ENCODE data around the gene ADORA2A. TPM values are rescaled to one million over a fixed set of nuclear protein-coding genes. Genes with fewer than 3 reads are reported as not detected.

ADORA2A gene
- total RNA-seq, 1 experiment from 2014 or later, result 3.6 TPM

- no peak overlapping the region for H3K4me2 ChIP-seq (ENCODE audit: low read length)
- H3K9me3 ChIP-seq (ENCODE audit: control insufficient read depth in 1 of 2, insufficient read depth in 1 of 2, low read depth in 1 of 2, low read length in 2 of 2), result no peaks in the 10 kb centered on the region
- intact Hi-C loops (cut with micrococcal nuclease), result loop anchor here (1.0 kb wide), 1 partner anchor 82 kb away; no protein-coding TSS in a partner anchor
- no peak overlapping the region for H2AFZ ChIP-seq (ENCODE audit: low read depth, low read length, poor library complexity, severe bottlenecking)
- TF ChIP-seq CEBPB (IDR thresholded peaks at IDR 0.05; ENCODE audit: low read depth) (no peak), ELF1 (IDR thresholded peaks at IDR 0.05; ENCODE audit: borderline replicate concordance, low read depth) (no peak), TCF7L2 (IDR thresholded peaks at IDR 0.05; ENCODE audit: borderline replicate concordance, extremely low read depth, insufficient read depth, insufficient read length) (no peak), FOSL1 (IDR thresholded peaks at IDR 0.05; ENCODE audit: low read depth) (no peak), EZH2 (IDR thresholded peaks at IDR 0.05) (no peak), ZNF274 (IDR thresholded peaks at IDR 0.05; ENCODE audit: low read depth, low read length) (no peak), MAX (IDR thresholded peaks at IDR 0.05) (no peak), YY1 (IDR thresholded peaks at IDR 0.05; ENCODE audit: extremely low read depth, insufficient replicate concordance, low read depth, low read length) (no peak), RAD21 (IDR thresholded peaks at IDR 0.05; ENCODE audit: low read depth) (no peak), POLR2A (IDR thresholded peaks at IDR 0.05; ENCODE audit: borderline replicate concordance, extremely low read depth, insufficient read depth, insufficient read length) (no peak), SP1 (IDR thresholded peaks at IDR 0.05; ENCODE audit: low read depth) (no peak), CBX3 (IDR thresholded peaks at IDR 0.05; ENCODE audit: low read depth) (no peak)
- TF ChIP-seq, protein P1, sequence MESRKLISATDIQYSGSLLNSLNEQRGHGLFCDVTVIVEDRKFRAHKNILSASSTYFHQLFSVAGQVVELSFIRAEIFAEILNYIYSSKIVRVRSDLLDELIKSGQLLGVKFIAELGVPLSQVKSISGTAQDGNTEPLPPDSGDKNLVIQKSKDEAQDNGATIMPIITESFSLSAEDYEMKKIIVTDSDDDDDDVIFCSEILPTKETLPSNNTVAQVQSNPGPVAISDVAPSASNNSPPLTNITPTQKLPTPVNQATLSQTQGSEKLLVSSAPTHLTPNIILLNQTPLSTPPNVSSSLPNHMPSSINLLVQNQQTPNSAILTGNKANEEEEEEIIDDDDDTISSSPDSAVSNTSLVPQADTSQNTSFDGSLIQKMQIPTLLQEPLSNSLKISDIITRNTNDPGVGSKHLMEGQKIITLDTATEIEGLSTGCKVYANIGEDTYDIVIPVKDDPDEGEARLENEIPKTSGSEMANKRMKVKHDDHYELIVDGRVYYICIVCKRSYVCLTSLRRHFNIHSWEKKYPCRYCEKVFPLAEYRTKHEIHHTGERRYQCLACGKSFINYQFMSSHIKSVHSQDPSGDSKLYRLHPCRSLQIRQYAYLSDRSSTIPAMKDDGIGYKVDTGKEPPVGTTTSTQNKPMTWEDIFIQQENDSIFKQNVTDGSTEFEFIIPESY (IDR thresholded peaks at IDR 0.05; ENCODE audit: extremely low read depth, insufficient replicate concordance, low read length), result no peak
- TF ChIP-seq, protein P2, sequence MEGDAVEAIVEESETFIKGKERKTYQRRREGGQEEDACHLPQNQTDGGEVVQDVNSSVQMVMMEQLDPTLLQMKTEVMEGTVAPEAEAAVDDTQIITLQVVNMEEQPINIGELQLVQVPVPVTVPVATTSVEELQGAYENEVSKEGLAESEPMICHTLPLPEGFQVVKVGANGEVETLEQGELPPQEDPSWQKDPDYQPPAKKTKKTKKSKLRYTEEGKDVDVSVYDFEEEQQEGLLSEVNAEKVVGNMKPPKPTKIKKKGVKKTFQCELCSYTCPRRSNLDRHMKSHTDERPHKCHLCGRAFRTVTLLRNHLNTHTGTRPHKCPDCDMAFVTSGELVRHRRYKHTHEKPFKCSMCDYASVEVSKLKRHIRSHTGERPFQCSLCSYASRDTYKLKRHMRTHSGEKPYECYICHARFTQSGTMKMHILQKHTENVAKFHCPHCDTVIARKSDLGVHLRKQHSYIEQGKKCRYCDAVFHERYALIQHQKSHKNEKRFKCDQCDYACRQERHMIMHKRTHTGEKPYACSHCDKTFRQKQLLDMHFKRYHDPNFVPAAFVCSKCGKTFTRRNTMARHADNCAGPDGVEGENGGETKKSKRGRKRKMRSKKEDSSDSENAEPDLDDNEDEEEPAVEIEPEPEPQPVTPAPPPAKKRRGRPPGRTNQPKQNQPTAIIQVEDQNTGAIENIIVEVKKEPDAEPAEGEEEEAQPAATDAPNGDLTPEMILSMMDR (IDR thresholded peaks at IDR 0.05 in 2 of 3, conservative IDR thresholded peaks at IDR 0.05 in 1 of 3; ENCODE audit: borderline replicate concordance in 1 of 3, insufficient read depth in 1 of 3, low read depth in 2 of 3, low read length in 2 of 3), result no peak
- no peaks in the 10 kb centered on the region for H3K9me2 ChIP-seq (ENCODE audit: insufficient read depth)
- H3K27ac ChIP-seq (ENCODE audit: low read depth, low read length), result no peak overlapping the region
- no peaks in the 10 kb centered on the region for H4K20me1 ChIP-seq (ENCODE audit: insufficient read depth)
- H3K79me2 ChIP-seq (ENCODE audit: insufficient read depth, low read length), result no peaks in the 10 kb centered on the region
- H3K36me3 ChIP-seq (ENCODE audit: control insufficient read depth in 1 of 2, insufficient read depth in 2 of 2, low read length in 2 of 2), result no peaks in the 10 kb centered on the region
- ChIA-PET POLR2A (no interaction called here), RAD21 (ENCODE audit: low non-redundant PET in 1 of 2, low total read pairs in 2 of 2, uncharacterized antibody in 2 of 2, unreplicated experiment in 2 of 2) (no interaction called here), CTCF (interaction anchor here (0.7 to 5.2 kb wide), 5 partner anchors 18 to 104 kb away, joined by 3 to 30 read pairs (median 5); no protein-coding TSS in a partner anchor)
- H3K9ac ChIP-seq (ENCODE audit: low read length), result no peak overlapping the region
- no peak for ATAC-seq
- no peak for DNase-seq (ENCODE audit: low read depth, low spot score)
- H3K4me3 ChIP-seq (replicated peaks in 1 of 2; ENCODE audit: low read depth in 1 of 2, low read length in 2 of 2), result no peak overlapping the region
- peaks cover 0 to 4% of the 10 kb centered on the region in 2 experiments; a peak in 2 of 4 replicates for H3K4me1 ChIP-seq (ENCODE audit: control insufficient read depth in 1 of 2, insufficient read depth in 2 of 2, low read length in 2 of 2)
- no peaks in the 10 kb centered on the region for H3K27me3 ChIP-seq (ENCODE audit: insufficient read depth, low read length)
- BruUV-seq (replicated peaks), result no TSS peak
Observed at GRCh38 chr22:24420977-24421343, 6.4 kb upstream of the ADORA2A start.
